Erythroblast (primary cell): ENCODE results near the gene CNTRL.

Experiments
- GATA1 ChIP-seq: IDR thresholded peaks from 2 replicates; pipeline ENCODE4 v1.6.1; 2011; ENCODE audit warnings: low read depth, mild to moderate bottlenecking, control low read depth, low read length, moderate library complexity
- POLR2A ChIP-seq: IDR thresholded peaks from 2 replicates; pipeline ENCODE4 v1.6.1; 2011; ENCODE audit warnings: mild to moderate bottlenecking, low read length

- no peak for TF ChIP-seq POLR2A
- no peak for TF ChIP-seq GATA1
Measured at GRCh38 chr9:121156263-121156731, 81.5 kb downstream of the CNTRL start.
